ENCODE measurements around the gene SYNPR. TPM values are rescaled to one million over a fixed set of nuclear protein-coding genes. Genes with fewer than 3 reads are reported as not detected.

Gene SYNPR
- total RNA-seq, 2 donors from 2014 or later, result not detected

GRCh38 chr3:63609408-63609807 is 331.3 kb downstream of the SYNPR start:
- Histone ChIP-seq H3K4me3 (no peak overlapping the region), H3K9me3 (no peaks in the 10 kb centered on the region), H3K36me3 (no peaks in the 10 kb centered on the region), H3K4me1 (ENCODE audit: control insufficient read depth in 1 of 2, low read depth in 2 of 2) (no peaks in the 10 kb centered on the region), H3K27ac (no peak overlapping the region), H3K27me3 (replicated peaks; ENCODE audit: insufficient read depth) (no peaks in the 10 kb centered on the region)
- no peak for ATAC-seq (ENCODE audit: insufficient number of reproducible peaks, low FRiP score, low read depth)
- no peak for TF ChIP-seq CTCF (IDR thresholded peaks at IDR 0.05)
- no peak for DNase-seq (ENCODE audit: low spot score)

GRCh38 chr3:63609834-63610233 is 331.7 kb downstream of the SYNPR start:
- no peaks in the 10 kb centered on the region for H3K36me3 ChIP-seq
- no peaks in the 10 kb centered on the region for H3K4me1 ChIP-seq (ENCODE audit: control insufficient read depth in 1 of 2, low read depth in 2 of 2)
- DNase-seq (ENCODE audit: low spot score), result no peak
- no peaks in the 10 kb centered on the region for H3K27me3 ChIP-seq (replicated peaks; ENCODE audit: insufficient read depth)
- no peaks in the 10 kb centered on the region for H3K9me3 ChIP-seq
- ATAC-seq (ENCODE audit: insufficient number of reproducible peaks, low FRiP score, low read depth), result no peak
- H3K4me3 ChIP-seq, result no peak overlapping the region
- no peak for TF ChIP-seq CTCF (IDR thresholded peaks at IDR 0.05)
- no peak overlapping the region for H3K27ac ChIP-seq

- ATAC-seq (ENCODE audit: insufficient number of reproducible peaks, low FRiP score, low read depth) (no peak), DNase-seq (ENCODE audit: low spot score) (no peak)
- Histone ChIP-seq H3K4me3 (no peak overlapping the region), H3K27me3 (replicated peaks; ENCODE audit: insufficient read depth) (no peaks in the 10 kb centered on the region), H3K4me1 (ENCODE audit: control insufficient read depth in 1 of 2, low read depth in 2 of 2) (no peaks in the 10 kb centered on the region), H3K27ac (no peak overlapping the region), H3K9me3 (no peaks in the 10 kb centered on the region), H3K36me3 (no peaks in the 10 kb centered on the region)
- no peak for TF ChIP-seq CTCF (IDR thresholded peaks at IDR 0.05)
These were observed 333.3 kb downstream of the SYNPR start for GRCh38 chr3:63611382-63611781.

GRCh38 chr3:63613561-63613960 is 335.5 kb downstream of the SYNPR start:
- ATAC-seq (ENCODE audit: insufficient number of reproducible peaks, low FRiP score, low read depth), result no peak
- H3K27ac ChIP-seq, result no peak overlapping the region
- H3K4me3 ChIP-seq, result no peak overlapping the region
- no peak for DNase-seq (ENCODE audit: low spot score)
- H3K27me3 ChIP-seq (replicated peaks; ENCODE audit: insufficient read depth), result no peaks in the 10 kb centered on the region
- no peaks in the 10 kb centered on the region for H3K9me3 ChIP-seq
- no peak for TF ChIP-seq CTCF (IDR thresholded peaks at IDR 0.05)
- no peaks in the 10 kb centered on the region for H3K36me3 ChIP-seq
- H3K4me1 ChIP-seq (ENCODE audit: control insufficient read depth in 1 of 2, low read depth in 2 of 2), result no peaks in the 10 kb centered on the region

- ATAC-seq (ENCODE audit: insufficient number of reproducible peaks, low FRiP score, low read depth) (no peak), DNase-seq (ENCODE audit: low spot score) (no peak)
- no peak overlapping the region for H3K4me3 ChIP-seq
- no peak for TF ChIP-seq CTCF (IDR thresholded peaks at IDR 0.05)
- H3K36me3 ChIP-seq, result no peaks in the 10 kb centered on the region
- H3K9me3 ChIP-seq, result no peaks in the 10 kb centered on the region
- H3K27me3 ChIP-seq (replicated peaks; ENCODE audit: insufficient read depth), result no peaks in the 10 kb centered on the region
- no peak overlapping the region for H3K27ac ChIP-seq
- H3K4me1 ChIP-seq (ENCODE audit: control insufficient read depth in 1 of 2, low read depth in 2 of 2), result no peaks in the 10 kb centered on the region
These were observed 339.3 kb downstream of the SYNPR start for GRCh38 chr3:63617391-63617790.
